GM12874 (cell line): ENCODE measurements around the gene PCDH12.
A peak's percentile ranks its signal among the peaks of the same experiment; 100 is the strongest.

Experiments
- CTCF ChIP-seq: IDR thresholded peaks from 2 replicates; pipeline ENCODE4 v1.5.1; 2011; ENCODE audit warnings: low read depth, mild to moderate bottlenecking, control low read depth, low read length, moderate library complexity; ENCODE audit not compliant: insufficient read depth

Gene PCDH12

GRCh38 chr5:141920771-141921170 lies 37.2 kb downstream of the PCDH12 start:
- no peak for TF ChIP-seq CTCF

- TF ChIP-seq CTCF: no peak
Measured at GRCh38 chr5:141919218-141920119, 38.5 kb downstream of the PCDH12 start.

DNA sequence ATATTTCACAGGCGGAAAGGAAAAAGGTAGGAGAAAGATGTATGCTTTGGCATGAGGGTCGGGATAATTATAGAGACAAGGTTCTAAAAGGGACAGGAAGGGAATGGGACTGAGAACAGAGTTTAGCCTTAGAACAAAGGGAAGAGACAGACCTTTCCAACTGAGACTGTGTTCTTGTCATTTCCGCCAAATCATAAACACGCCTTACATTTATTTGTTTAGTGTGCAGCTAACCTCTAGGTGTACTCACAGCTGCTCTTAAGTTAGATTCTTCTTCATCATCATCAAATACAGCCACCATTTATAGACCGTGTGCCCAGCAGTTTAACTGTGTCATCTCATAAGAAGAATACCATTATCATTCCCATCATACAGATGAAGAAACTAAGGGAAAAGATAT lies 40.2 kb downstream of the PCDH12 start:
- TF ChIP-seq CTCF: no peak

GRCh38 chr5:141916522-141916921 lies 41.5 kb downstream of the PCDH12 start:
- no peak for TF ChIP-seq CTCF

DNA sequence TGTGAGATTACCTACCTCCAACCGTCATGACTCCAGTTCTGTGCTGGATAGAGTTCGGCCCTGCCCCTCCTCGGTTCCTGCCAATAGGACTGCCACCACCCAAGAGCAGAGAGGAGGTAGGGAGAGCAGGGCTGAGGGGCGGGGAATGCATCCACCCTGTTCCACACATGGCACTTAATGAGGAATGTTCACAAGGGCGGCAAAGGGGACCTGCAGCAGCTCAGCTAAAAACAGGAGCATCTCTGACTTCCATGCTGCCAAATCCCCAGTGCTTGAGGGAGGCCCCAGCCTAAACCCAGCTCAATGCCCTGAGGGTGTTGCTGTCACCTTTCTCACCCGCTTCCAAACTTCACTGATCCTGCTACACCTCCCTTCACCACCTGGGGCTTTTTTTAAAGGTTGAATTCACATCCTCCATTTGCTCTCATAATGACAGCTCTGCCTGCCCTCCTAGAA lies 42.1 kb downstream of the PCDH12 start:
- no peak for TF ChIP-seq CTCF

DNA sequence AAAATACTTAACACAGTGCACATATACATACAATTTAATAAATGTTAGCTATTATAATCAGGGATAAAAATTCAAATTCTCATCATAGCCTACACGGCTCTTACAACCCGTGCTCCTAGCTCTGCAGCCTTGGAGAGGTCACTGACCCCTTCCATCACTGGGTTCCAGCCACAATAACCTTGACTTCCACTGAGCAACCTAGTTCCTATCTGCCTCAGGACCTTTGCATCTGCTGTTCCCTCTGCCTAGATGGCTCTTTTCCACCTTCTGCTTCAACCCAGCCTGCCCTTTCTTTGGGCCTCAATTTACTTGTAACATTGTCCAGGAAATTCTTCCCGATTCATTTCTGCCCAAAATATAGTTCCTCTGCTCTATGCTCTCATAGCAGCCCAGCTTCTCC lies 43.2 kb downstream of the PCDH12 start:
- no peak for TF ChIP-seq CTCF

GRCh38 chr5:141914199-141914743 lies 43.7 kb downstream of the PCDH12 start:
- peak; percentile 36; the same call in 1 of the 2 replicates for TF ChIP-seq CTCF
